Measurements from ENCODE around the gene RRM1.
"Not testable (repeated sequence)": the region's sequence is repeated elsewhere in the genome, so short reads cannot be mapped to it uniquely, and the experiment has no call there.

Gene RRM1

GRCh38 chr11:4094348-4095291 lies at the start of gene RRM1:
Gene RRM1, plus strand, starts transcription at chr11:4094799. Its CDS starts 214 bp downstream, at chr11:4095013.
- peak; percentile 21 for FAIRE-seq

DNA sequence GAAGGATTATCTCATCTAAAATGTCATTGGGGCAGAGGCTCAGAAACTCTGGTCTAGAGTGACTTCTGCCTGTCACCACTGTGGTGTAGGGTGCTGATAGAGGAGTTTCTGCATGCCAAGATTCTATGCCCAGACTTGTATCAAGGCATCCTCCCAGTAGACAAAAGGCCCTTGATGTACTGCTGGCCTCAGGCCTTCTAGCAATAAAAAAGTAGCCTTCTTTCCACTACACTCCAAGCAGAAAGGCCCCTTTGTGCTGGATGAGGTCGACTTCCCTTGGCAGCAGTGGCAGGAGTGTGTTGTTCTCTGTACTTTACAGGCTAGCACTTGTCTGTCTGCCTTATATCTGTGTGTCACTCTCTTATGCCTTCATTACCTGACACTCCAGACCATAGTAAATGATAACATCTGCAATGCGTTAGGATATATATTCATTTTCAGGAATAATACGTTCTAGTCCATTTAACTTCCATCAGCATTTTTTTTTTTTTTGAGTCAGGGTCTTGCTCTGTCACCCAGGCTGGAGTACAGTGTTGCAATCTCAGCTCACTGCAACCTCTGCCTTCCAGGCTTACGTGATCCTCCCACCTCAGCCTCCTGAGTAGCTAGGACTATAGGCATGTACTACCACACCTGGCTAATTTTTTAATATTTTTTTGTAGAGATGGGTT lies 49.5 kb upstream of the RRM1 start:
- FAIRE-seq = no peak

- no peak for FAIRE-seq
Observed at GRCh38 chr11:4048340-4048739, 46.3 kb upstream of the RRM1 start.

- FAIRE-seq = no peak
Observed at GRCh38 chr11:4049006-4049405, 45.6 kb upstream of the RRM1 start.

DNA sequence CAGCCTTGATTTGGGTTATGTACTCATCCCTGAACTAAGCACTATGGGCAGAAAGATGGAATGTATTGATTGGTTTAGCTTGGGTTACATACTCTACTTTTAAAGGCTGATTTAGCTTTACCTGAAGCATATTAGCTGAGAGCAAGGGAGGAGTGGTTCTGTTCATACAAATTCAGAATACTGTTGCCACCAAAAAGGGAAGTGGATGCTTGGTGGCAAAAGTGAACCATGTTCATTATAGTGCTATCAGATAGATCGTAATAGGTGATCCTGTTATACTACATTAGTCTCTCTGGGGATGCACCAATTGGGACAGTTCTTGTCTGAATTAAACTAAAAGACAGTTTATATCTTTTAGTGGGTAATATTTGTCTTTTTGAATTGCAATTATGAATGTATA lies 44.5 kb upstream of the RRM1 start:
- FAIRE-seq = no peak

DNA sequence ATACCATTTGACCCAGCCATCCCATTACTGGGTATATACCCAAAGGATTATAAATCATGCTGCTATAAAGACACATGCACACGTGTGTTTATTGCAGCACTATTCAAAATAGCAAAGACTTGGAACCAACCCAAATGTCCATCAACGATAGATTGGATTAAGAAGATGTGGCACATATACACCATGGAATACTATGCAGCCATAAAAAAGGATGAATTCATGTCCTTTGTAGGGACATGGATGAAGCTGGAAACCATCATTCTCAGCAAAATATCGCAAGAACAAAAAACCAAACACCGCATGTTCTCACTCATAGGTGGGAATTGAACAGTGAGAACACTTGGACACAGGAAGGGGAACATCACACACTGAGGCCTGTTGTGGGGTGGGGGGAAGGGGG lies 41.4 kb upstream of the RRM1 start:
- FAIRE-seq = not testable (repeated sequence)

- no peak for FAIRE-seq
Observed at GRCh38 chr11:4054643-4055042, 40.0 kb upstream of the RRM1 start.

GRCh38 chr11:4059424-4059823 lies 35.2 kb upstream of the RRM1 start:
- no peak for FAIRE-seq

DNA sequence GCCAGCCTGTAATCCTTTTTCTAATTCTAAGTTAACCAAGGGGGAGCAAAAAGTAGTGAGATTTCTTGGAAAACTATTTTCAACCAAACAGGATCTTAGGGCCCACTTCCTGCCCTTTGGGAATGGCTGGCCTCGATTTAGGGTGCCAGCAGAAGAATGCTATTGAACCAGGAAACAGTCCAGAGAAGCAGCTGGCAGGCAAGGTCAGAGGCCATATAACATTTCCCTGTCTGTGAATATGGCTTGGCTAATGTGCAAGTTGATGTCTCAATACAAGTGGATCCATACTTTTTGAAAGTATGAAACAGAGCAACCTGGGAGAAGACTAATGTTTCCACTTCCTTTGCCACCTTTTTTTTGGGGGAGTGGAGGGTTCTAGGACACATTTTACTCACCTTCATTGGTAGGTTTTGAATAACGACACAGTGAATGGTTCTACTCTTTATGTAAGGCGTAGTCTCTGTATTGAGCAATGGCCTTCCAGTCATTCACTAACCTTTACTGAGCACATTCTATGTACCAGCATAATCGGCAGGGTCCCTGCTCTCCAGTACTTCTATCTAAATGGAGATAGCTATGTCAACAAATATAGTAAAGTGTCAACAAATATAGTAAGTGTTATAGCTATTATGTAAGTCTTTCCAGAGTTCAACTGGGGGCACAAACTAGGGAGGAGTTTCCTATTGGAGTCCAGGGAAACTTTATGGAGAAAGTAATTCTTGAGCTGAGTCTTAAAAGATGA lies 34.2 kb upstream of the RRM1 start:
- FAIRE-seq = no peak

- no peak for FAIRE-seq
Observed at GRCh38 chr11:4061700-4062099, 32.9 kb upstream of the RRM1 start.

DNA sequence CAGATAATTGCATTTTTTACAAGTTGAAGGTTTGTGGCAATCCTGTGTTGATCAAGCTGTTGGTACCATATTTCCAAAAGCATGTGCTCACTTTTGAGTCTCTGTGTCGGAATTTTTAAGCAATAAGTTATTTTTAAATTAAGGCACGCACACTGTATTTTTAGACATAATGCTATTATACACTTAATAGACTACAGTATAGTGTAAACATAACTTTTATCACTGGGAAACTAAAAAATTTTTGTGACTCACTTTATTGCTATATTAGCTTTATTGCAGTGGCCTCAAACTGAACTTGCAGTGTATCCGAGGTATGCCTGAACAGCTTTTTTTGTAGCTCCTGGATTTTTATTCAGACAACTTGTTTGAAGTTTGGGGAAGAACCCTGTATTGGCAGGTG lies 31.3 kb upstream of the RRM1 start:
- no peak for FAIRE-seq

DNA sequence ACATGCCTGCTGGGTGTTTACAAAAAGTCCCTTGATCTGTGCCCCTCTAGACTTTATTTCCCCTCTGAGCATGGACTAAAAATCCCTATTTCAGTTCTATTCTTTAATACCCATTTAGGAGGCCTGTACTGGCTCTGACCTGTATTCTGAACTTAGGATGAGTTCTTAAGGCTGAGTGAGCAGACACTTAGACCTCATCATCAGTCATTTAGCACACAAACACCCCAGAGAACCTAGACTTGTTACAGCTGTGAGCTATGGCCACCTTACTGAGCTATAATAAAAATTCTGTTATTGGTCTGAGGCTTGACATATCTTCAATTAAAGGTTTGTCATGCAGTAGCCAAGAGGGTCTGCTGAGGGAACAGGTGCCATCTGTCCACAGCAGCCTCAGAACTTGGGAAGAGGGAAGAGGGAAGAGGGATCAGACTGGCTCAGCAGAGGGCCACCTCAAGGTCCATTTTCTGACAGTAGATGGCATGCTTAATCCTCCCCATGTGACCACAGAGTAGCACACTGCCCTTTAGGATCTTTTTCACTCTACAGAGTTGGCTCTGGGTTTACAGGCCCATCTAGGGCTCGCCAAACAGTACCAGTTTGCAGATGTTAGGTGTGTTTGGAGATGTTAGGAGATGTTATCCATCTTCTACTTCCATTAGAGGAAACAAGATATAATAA lies 30.2 kb upstream of the RRM1 start:
- FAIRE-seq = no peak

- FAIRE-seq = no peak
Observed at GRCh38 chr11:4065086-4065485, 29.5 kb upstream of the RRM1 start.

GRCh38 chr11:4065601-4066377 lies 28.8 kb upstream of the RRM1 start:
- FAIRE-seq = no peak

GRCh38 chr11:4066910-4067309 lies 27.7 kb upstream of the RRM1 start:
- no peak for FAIRE-seq

- no peak for FAIRE-seq
Observed at GRCh38 chr11:4068962-4069361, 25.6 kb upstream of the RRM1 start.

- no peak for FAIRE-seq
Observed at GRCh38 chr11:4071325-4071724, 23.3 kb upstream of the RRM1 start.

GRCh38 chr11:4071914-4072313 lies 22.7 kb upstream of the RRM1 start:
- FAIRE-seq = no peak

GRCh38 chr11:4072668-4073285 lies 21.8 kb upstream of the RRM1 start:
- peak; percentile 92 for FAIRE-seq

- no peak for FAIRE-seq
Observed at GRCh38 chr11:4074266-4074665, 20.3 kb upstream of the RRM1 start.

- FAIRE-seq = peak; percentile 84
Observed at GRCh38 chr11:4076774-4077173, 17.8 kb upstream of the RRM1 start.

DNA sequence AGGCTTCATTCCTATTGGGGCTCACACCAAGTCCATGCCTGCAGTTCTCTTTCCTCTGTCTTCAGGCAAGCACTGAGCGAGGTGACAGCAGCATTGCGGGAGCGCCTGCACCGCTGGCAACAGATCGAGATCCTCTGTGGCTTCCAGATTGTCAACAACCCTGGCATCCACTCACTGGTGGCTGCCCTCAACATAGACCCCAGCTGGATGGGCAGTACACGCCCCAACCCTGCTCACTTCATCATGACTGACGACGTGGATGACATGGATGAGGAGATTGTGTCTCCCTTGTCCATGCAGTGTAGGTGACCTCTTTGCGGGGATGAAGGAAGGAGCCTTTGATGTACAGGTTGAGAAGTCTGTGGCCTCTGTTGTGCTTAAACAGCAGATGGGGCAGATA lies 11.4 kb upstream of the RRM1 start:
- FAIRE-seq = no peak

Measured in islet of Langerhans (tissue), 1 donor.